ENCODE data around the gene LEFTY1.

- no peak for TF ChIP-seq POLR2A (IDR thresholded peaks at IDR 0.05)
- TF ChIP-seq, protein P1, sequence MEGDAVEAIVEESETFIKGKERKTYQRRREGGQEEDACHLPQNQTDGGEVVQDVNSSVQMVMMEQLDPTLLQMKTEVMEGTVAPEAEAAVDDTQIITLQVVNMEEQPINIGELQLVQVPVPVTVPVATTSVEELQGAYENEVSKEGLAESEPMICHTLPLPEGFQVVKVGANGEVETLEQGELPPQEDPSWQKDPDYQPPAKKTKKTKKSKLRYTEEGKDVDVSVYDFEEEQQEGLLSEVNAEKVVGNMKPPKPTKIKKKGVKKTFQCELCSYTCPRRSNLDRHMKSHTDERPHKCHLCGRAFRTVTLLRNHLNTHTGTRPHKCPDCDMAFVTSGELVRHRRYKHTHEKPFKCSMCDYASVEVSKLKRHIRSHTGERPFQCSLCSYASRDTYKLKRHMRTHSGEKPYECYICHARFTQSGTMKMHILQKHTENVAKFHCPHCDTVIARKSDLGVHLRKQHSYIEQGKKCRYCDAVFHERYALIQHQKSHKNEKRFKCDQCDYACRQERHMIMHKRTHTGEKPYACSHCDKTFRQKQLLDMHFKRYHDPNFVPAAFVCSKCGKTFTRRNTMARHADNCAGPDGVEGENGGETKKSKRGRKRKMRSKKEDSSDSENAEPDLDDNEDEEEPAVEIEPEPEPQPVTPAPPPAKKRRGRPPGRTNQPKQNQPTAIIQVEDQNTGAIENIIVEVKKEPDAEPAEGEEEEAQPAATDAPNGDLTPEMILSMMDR (IDR thresholded peaks at IDR 0.05), result no peak
Observed at GRCh38 chr1:225838793-225839192, 50.2 kb downstream of the LEFTY1 start.

All from Peyer's patch (tissue), 4 donors.